Left lung (tissue), 10 donors: ENCODE measurements around the gene FRMD4A. TPM values are rescaled to one million over a fixed set of nuclear protein-coding genes. Genes with fewer than 3 reads are reported as not detected.

ENCODE experiments used
- ATAC-seq: fragments of 200-7000 bp; cut with Tn5 transposase; one replicate; pipeline ENCODE4 v1.9.1; 2020; ENCODE audit warnings: moderate library complexity
- DNase-seq, 4 donors: peaks; one replicate each; pipeline ENCODE4 v3.0.0-alpha.2; 2013 to 2020
- H3K27ac ChIP-seq, 2 donors: fragments of 200-600 bp; sonication (generic) in 1 of 2; one replicate each; pipeline versions ENCODE4 v1.5.0 to v1.8.0; 2020 to 2021
- H3K27me3 ChIP-seq, 2 donors: fragments of 200-600 bp; sonication (generic) in 1 of 2; one replicate each; pipeline versions ENCODE4 v1.5.0 to v1.8.0; 2020 to 2021
- H3K36me3 ChIP-seq, 2 donors: fragments of 200-600 bp; sonication (generic) in 1 of 2; one replicate each; pipeline versions ENCODE4 v1.5.0 to v1.8.0; 2020 to 2021
- H3K4me1 ChIP-seq, 2 donors: fragments of 200-600 bp; one replicate each; pipeline ENCODE4 v1.8.0; 2021
- H3K4me3 ChIP-seq, 2 donors: fragments of 200-600 bp; sonication (generic) in 1 of 2; one replicate each; pipeline versions ENCODE4 v1.5.0 to v1.8.0; 2020 to 2021; ENCODE audit warnings: mild to moderate bottlenecking in 1 of 2
- H3K9me3 ChIP-seq, 2 donors: fragments of 200-600 bp; sonication (generic) in 1 of 2; one replicate each; pipeline versions ENCODE4 v1.5.0 to v1.8.0; 2020 to 2021
- intact Hi-C, 2 donors: fragments of 100-400 bp; cut with DNase I; formaldehyde crosslinking; loops; one replicate each; pipeline versions ENCODE4 v1.11.2 to v1.14.2; 2022
- polyA plus RNA-seq, 6 donors: library from polyadenylated mRNA; unstranded; fragments of 120-200 nt; gene quantifications; one replicate each; pipeline ENCODE4 v1.2.1, GENCODE V29; 2013; ENCODE audit not compliant: insufficient read length in 6 of 6
- total RNA-seq, 2 donors: library from RNA; stranded (reverse); fragmentation: NEBNext Ultra II Directional; extraction: Animal tissue kit (Norgen Biotek cat#: 25700); gene quantifications; one replicate each; pipeline ENCODE4 v1.2.1, GENCODE V29; 2021
- TF ChIP-seq, protein P1 (sequence below), 2 donors: fragments of 200-600 bp; sonication (generic) in 1 of 2; IDR thresholded peaks; one replicate each; pipeline versions ENCODE4 v1.5.0 to v1.8.0; 2021; ENCODE audit warnings: antibody characterized with exemption in 2 of 2
- donor health status: DM: no; HTN: yes; CAD: no.
- donor health status: DM: no; HTN: no; CAD: no.

The FRMD4A gene
- total and polyA plus RNA-seq, 8 donors: 33.9 to 62.8 (median 57.0) TPM

DNA sequence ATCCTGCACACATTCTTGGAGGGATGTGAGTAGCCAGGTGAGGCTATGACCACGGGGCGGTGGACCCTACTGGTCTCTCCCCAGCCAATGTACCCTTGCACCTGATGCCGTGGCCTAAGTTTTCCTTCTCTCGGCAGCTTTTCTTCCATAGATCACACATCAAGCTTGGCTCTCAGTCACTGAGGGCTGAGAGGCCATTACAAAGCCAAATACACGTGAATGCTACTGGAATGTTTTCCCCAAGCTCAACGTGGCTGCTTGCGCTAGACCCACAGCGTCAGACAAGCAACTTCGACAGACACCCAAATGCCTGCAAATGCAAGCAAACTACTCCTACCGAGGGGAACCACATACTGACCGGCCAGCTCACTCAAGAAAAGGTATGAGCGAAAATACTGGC, 660.8 kb downstream of the FRMD4A start:
- no peaks in the 10 kb centered on the region for H3K9me3 ChIP-seq
- H3K36me3 ChIP-seq: peaks cover 0 to 60% of the 10 kb centered on the region in 2 donors
- no peak overlapping the region for H3K4me3 ChIP-seq
- intact Hi-C loops: loop anchor here in 1 of 2 donors (10.0 kb wide), 1 partner anchor 105 kb away; no protein-coding TSS in a partner anchor
- no peak for ATAC-seq
- H3K4me1 ChIP-seq: peaks cover 0 to 10% of the 10 kb centered on the region in 2 donors
- DNase-seq: no peak
- TF ChIP-seq, protein P1, sequence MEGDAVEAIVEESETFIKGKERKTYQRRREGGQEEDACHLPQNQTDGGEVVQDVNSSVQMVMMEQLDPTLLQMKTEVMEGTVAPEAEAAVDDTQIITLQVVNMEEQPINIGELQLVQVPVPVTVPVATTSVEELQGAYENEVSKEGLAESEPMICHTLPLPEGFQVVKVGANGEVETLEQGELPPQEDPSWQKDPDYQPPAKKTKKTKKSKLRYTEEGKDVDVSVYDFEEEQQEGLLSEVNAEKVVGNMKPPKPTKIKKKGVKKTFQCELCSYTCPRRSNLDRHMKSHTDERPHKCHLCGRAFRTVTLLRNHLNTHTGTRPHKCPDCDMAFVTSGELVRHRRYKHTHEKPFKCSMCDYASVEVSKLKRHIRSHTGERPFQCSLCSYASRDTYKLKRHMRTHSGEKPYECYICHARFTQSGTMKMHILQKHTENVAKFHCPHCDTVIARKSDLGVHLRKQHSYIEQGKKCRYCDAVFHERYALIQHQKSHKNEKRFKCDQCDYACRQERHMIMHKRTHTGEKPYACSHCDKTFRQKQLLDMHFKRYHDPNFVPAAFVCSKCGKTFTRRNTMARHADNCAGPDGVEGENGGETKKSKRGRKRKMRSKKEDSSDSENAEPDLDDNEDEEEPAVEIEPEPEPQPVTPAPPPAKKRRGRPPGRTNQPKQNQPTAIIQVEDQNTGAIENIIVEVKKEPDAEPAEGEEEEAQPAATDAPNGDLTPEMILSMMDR (IDR thresholded peaks at IDR 0.05): no peak
- H3K27me3 ChIP-seq: no peaks in the 10 kb centered on the region
- no peak overlapping the region for H3K27ac ChIP-seq

DNA sequence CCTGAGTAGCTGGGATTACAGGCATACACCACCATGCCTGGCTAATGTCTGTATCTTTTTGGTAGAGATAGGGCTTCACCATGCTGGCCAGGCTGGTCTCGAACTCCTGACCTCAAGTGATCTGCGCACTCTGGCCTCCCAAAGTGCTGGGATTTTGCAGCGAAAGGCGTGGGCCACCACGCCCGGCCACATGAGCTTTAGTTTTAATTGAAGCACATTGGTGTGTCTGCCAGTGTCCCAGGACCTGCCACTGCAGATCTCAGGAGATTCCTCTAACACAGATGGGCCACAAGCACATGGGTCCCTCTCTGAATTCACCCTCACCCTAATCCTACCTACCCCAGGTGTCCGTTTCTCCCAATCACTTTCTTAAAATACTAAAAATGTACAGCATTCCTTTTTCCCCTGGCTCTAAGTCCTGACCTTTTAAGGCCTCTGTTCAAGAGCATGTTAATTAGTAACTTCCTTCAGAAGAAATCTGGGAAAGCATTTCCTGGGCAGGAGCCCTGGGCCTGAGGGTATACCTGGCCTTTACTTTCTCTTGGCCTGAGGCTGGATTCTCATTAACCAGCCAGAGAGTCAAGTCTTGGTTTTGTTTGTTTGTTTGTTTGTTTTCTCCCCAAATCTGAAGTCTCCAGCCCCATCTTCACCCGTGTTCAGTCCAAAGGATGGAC, 661.4 kb downstream of the FRMD4A start:
- ATAC-seq (peak; percentile 63), DNase-seq (no peak)
- Histone ChIP-seq H3K27ac (no peak overlapping the region), H3K27me3 (no peaks in the 10 kb centered on the region), H3K4me1 (peaks cover 0 to 10% of the 10 kb centered on the region in 2 donors), H3K9me3 (no peaks in the 10 kb centered on the region), H3K4me3 (no peak overlapping the region), H3K36me3 (peaks cover 0 to 54% of the 10 kb centered on the region in 2 donors)
- TF ChIP-seq, protein P1 (IDR thresholded peaks at IDR 0.05): no peak
- intact Hi-C loops: no loop called here

DNA sequence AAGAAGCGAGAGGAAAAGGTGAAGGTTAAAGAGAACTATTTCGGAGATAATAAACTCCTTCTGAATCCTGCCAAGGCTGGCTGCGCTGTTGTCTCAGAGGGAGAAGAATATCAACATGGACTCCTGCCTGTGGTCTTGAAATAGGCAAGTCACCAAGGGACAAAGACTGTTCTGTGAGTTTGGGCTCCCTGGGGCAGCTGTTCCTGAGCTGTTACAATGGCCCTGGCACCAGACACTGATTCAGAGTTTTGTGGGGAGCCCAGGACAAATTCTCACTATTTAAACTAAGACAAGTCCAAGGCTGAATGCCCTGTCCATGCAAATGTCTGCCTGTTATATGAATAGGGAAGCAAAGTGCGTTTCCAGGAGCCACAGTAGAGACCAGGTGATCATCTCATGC, 662.6 kb downstream of the FRMD4A start:
- DNase-seq: no peak
- intact Hi-C loops: no loop called here
- Histone ChIP-seq H3K4me3 (no peak overlapping the region), H3K36me3 (peaks cover 0 to 54% of the 10 kb centered on the region in 2 donors), H3K27ac (no peak overlapping the region), H3K4me1 (peaks cover 0 to 10% of the 10 kb centered on the region in 2 donors), H3K27me3 (no peaks in the 10 kb centered on the region), H3K9me3 (no peaks in the 10 kb centered on the region)
- ATAC-seq: no peak
- TF ChIP-seq, protein P1 (IDR thresholded peaks at IDR 0.05): no peak

DNA sequence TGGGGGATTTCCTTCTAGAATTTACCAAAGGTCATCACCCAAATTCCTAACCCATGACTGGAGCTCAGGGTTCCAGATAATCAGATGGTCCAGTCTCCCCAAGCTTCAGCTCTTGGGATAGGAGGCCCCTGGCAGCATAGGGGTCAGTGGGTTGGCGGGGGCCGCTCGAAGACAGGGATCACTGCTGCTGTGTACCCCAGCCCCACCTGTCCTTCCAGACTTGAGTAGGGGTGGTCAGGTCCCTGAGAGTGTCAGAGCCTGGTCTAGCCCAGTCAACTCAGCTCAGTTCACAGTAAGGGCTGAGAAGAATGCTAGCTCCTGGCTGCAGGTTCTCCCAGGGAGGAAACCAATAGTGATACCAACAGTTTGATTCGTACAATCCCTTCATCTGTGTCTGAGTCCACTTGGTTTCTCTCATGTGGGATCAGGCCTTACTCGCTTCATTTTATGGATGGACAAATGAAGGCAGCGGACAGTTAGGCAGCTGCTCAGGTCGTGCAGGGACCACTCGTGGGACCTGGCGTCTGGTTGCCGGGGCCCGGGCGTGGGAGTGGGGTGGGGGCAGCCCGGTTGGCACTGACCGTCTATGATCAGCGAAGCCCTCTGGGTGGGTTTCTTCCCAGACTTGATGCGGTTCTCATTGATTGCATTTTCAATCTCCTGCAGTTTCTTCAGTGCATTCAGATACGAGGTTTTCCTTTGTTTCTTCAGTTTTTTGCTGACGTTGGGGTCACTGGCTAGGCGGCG, 665.0 kb downstream of the FRMD4A start:
- intact Hi-C loops: no loop called here
- Histone ChIP-seq H3K9me3 (no peaks in the 10 kb centered on the region), H3K4me3 (no peak overlapping the region), H3K36me3 (peaks cover 0 to 52% of the 10 kb centered on the region in 2 donors), H3K27me3 (no peaks in the 10 kb centered on the region), H3K4me1 (peaks cover 0 to 6% of the 10 kb centered on the region in 2 donors), H3K27ac (no peak overlapping the region)
- TF ChIP-seq, protein P1 (IDR thresholded peaks at IDR 0.05): no peak
- no peak for DNase-seq
- ATAC-seq: no peak

DNA sequence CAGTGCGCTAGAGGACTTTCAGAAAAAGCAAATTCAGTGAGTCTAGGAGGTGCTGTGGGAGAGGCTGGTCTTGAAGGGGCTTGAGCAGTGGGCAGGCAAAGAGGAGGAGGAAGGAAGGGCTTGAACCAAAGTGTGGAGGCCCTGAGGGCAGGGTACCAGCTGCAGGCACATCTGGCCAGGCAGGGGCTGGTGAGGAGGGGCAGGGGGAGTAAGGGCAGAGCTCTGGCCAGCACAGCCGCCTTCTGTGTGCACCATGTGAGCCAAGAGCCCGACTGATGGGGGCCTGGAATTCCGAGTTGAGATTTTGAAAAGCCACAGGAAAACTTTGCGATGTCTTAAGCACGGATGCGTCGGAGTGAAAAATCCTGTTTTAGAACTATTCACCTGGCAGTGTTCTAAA, 669.5 kb downstream of the FRMD4A start:
- TF ChIP-seq, protein P1 (IDR thresholded peaks at IDR 0.05): no peak
- ATAC-seq (no peak), DNase-seq (no peak)
- peak overlapping the region in 1 of 2 donors; percentile 46 for H3K27ac ChIP-seq
- peaks cover 0 to 41% of the 10 kb centered on the region in 2 donors for H3K36me3 ChIP-seq
- H3K4me3 ChIP-seq: no peak overlapping the region
- no peaks in the 10 kb centered on the region for H3K9me3 ChIP-seq
- peaks cover 4 to 20% of the 10 kb centered on the region in 2 donors for H3K4me1 ChIP-seq
- no peaks in the 10 kb centered on the region for H3K27me3 ChIP-seq
- intact Hi-C loops: loop anchor here in 1 of 2 donors (5.0 kb wide), 1 partner anchor 116 kb away; no protein-coding TSS in a partner anchor
